Stomach smooth muscle (tissue), 2 donors: ENCODE data around the gene ACTR5.

Experiments used
- H3K27ac ChIP-seq: one replicate; pipeline ENCODE4 v1.7.0; 2013; ENCODE audit warnings: mild to moderate bottlenecking, low read length, inconsistent platforms
- H3K27me3 ChIP-seq, 2 donors: one replicate each; pipeline ENCODE4 v1.7.0; 2013; ENCODE audit warnings: low read length in 2 of 2; ENCODE audit not compliant: insufficient read depth in 2 of 2, control insufficient read depth in 1 of 2
- H3K36me3 ChIP-seq, 2 donors: one replicate each; pipeline ENCODE4 v1.7.0; 2013; ENCODE audit warnings: low read length in 2 of 2; ENCODE audit not compliant: control insufficient read depth in 2 of 2, insufficient read depth in 2 of 2
- H3K4me1 ChIP-seq: one replicate; pipeline ENCODE4 v1.7.0; 2013; ENCODE audit warnings: low read length; ENCODE audit not compliant: control insufficient read depth, insufficient read depth
- H3K4me3 ChIP-seq, 2 donors: one replicate each; pipeline ENCODE4 v1.7.0; 2013; ENCODE audit warnings: low read length in 2 of 2
- H3K9ac ChIP-seq, 2 donors: one replicate each; pipeline ENCODE4 v1.7.0; 2013; ENCODE audit warnings: low read length in 2 of 2, mild to moderate bottlenecking in 1 of 2
- H3K9me3 ChIP-seq, 2 donors: one replicate each; pipeline ENCODE4 v1.7.0; 2013; ENCODE audit warnings: low read length in 2 of 2; ENCODE audit not compliant: control insufficient read depth in 2 of 2
- donor health status: healthy.
- donor health status: Pancreatic carcinoma.

Gene ACTR5

DNA sequence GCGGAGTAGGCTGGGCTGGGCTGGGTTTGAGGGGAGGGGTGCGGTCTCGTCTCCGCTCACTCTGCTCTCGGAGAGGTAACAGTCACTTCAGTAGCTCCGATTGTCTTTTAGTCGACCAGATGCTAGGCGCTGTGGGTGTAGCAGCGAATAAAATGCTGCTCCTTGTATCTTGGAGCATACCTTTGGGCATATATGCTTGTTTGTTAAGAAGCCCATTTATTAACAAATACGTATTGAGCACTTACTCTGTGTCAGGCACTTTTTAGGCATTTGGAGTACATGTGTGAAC, 545 bp downstream of the ACTR5 start:
- Histone ChIP-seq H3K36me3 (peaks cover 4 to 8% of the 10 kb centered on the region in 2 donors), H3K9me3 (no peaks in the 10 kb centered on the region), H3K27ac (peak overlapping the region; percentile 73), H3K4me3 (peak overlapping the region; percentile 92 to 93), H3K4me1 (peaks cover 15% of the 10 kb centered on the region), H3K9ac (peak overlapping the region; percentile 83 to 89), H3K27me3 (peaks cover 0 to under 1% of the 10 kb centered on the region in 2 donors)

GRCh38 chr20:38751360-38751976, 3.2 kb downstream of the ACTR5 start:
- no peaks in the 10 kb centered on the region for H3K27me3 ChIP-seq
- H3K9ac ChIP-seq = no peak overlapping the region
- H3K36me3 ChIP-seq = peaks cover 17 to 19% of the 10 kb centered on the region in 2 donors
- H3K4me1 ChIP-seq = peaks cover 15% of the 10 kb centered on the region
- H3K9me3 ChIP-seq = no peaks in the 10 kb centered on the region
- no peak overlapping the region for H3K27ac ChIP-seq
- no peak overlapping the region for H3K4me3 ChIP-seq

DNA sequence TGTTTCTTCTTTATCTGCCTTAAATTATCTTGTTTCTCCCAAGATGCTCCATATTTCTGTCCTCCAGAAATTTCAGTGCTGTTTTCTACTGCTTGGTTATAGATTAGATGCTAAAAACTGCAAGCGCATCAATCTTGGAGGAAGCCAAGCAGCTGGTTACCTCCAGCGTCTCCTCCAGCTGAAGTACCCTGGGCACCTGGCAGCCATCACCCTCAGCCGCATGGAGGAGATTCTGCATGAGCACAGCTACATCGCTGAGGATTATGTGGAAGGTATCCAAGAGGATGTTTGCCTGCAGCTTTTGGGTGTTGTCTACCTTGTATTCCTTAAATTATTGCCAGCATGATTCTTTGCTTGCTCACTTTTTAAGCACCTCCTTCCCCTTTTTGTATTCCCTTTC, 3.8 kb downstream of the ACTR5 start:
- H3K36me3 ChIP-seq = peaks cover 18 to 19% of the 10 kb centered on the region in 2 donors
- H3K27ac ChIP-seq = no peak overlapping the region
- H3K9ac ChIP-seq = no peak overlapping the region
- H3K27me3 ChIP-seq = no peaks in the 10 kb centered on the region
- no peak overlapping the region for H3K4me3 ChIP-seq
- no peaks in the 10 kb centered on the region for H3K9me3 ChIP-seq
- H3K4me1 ChIP-seq = peaks cover 15% of the 10 kb centered on the region

DNA sequence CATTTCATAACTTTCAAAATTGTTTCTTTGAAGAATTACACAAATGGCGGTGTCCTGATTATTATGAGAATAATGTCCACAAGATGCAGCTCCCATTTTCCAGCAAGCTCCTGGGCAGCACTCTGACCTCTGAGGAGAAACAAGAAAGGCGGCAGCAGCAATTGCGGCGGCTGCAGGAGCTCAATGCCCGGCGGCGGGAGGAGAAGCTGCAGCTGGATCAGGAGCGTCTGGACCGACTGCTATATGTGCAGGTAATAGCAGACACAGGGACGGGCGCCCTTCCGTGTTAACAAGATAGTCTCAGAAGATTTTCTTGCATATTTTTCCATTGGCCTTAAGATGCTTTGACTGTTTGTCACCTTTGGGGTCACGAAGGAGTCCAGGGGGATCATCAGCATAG, 6.7 kb downstream of the ACTR5 start:
- H3K27me3 ChIP-seq = no peaks in the 10 kb centered on the region
- H3K4me3 ChIP-seq = no peak overlapping the region
- no peak overlapping the region for H3K9ac ChIP-seq
- H3K36me3 ChIP-seq = peaks cover 30 to 32% of the 10 kb centered on the region in 2 donors
- no peaks in the 10 kb centered on the region for H3K4me1 ChIP-seq
- no peaks in the 10 kb centered on the region for H3K9me3 ChIP-seq
- no peak overlapping the region for H3K27ac ChIP-seq

GRCh38 chr20:38755324-38755910, 7.2 kb downstream of the ACTR5 start:
- Histone ChIP-seq H3K9me3 (no peaks in the 10 kb centered on the region), H3K4me1 (no peaks in the 10 kb centered on the region), H3K36me3 (peaks cover 33 to 36% of the 10 kb centered on the region in 2 donors), H3K9ac (no peak overlapping the region), H3K27me3 (no peaks in the 10 kb centered on the region), H3K27ac (no peak overlapping the region), H3K4me3 (no peak overlapping the region)

DNA sequence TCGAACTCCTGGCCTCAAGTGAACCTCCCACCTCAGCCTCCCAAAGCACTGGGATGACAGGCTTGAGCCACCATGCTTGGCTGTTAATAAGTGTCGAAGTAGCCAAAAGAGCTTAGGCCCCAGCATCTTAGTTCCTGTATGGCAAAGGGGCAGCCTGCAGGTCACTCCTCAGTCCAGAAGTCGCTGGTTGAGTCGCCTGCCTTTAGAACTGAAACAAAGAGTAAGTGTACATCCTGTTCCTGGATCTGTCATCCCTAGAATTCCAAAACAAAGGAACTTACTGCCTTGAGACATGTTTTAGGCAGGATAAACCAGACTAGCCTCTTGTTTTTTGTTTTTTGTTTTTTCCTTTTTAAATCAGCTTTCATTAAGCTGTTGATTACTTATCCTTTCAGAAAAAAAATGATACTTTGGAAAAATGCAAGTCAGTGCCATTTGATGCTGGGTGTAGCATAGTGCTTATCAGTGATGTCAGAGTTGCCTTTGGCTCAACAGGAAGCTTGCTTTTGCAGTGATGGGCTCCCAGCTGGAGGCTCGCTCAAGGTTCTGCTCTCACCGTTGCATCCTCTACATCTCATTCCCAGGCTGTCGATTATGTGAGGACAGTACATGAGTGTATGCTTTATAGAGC, 9.0 kb downstream of the ACTR5 start:
- H3K4me3 ChIP-seq = no peak overlapping the region
- no peaks in the 10 kb centered on the region for H3K9me3 ChIP-seq
- H3K9ac ChIP-seq = no peak overlapping the region
- no peaks in the 10 kb centered on the region for H3K4me1 ChIP-seq
- no peaks in the 10 kb centered on the region for H3K27me3 ChIP-seq
- no peak overlapping the region for H3K27ac ChIP-seq
- H3K36me3 ChIP-seq = peaks cover 48% of the 10 kb centered on the region in 2 donors

DNA sequence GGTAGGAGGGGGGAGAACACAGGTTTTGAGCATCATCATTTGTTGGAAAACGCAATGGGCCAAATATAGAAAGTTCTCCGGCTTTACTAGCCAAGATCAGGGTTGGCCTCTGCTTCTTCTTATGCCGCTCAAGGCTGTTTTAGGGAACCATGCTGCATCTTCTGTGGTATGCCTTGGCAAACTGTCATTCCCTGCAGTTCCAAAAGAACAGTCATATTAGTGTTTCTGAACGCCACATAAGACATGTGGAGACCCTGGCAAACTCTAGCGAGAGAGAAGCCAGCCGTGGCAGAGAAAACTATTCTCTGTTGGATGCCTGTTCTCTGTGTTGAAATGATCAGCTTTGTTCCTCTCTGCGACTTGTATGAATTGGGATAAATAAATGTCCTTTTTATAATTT, 10.8 kb downstream of the ACTR5 start:
- Histone ChIP-seq H3K4me3 (no peak overlapping the region), H3K9ac (no peak overlapping the region), H3K36me3 (peaks cover 51 to 62% of the 10 kb centered on the region in 2 donors), H3K4me1 (no peaks in the 10 kb centered on the region), H3K27me3 (no peaks in the 10 kb centered on the region), H3K9me3 (no peaks in the 10 kb centered on the region), H3K27ac (no peak overlapping the region)

GRCh38 chr20:38760978-38761377, 12.7 kb downstream of the ACTR5 start:
- no peaks in the 10 kb centered on the region for H3K4me1 ChIP-seq
- H3K27me3 ChIP-seq = no peaks in the 10 kb centered on the region
- H3K9me3 ChIP-seq = no peaks in the 10 kb centered on the region
- no peak overlapping the region for H3K9ac ChIP-seq
- H3K36me3 ChIP-seq = peaks cover 52 to 55% of the 10 kb centered on the region in 2 donors
- no peak overlapping the region for H3K27ac ChIP-seq
- H3K4me3 ChIP-seq = no peak overlapping the region

- H3K9ac ChIP-seq = no peak overlapping the region
- peaks cover 2% of the 10 kb centered on the region for H3K4me1 ChIP-seq
- H3K4me3 ChIP-seq = no peak overlapping the region
- H3K9me3 ChIP-seq = no peaks in the 10 kb centered on the region
- H3K27me3 ChIP-seq = no peaks in the 10 kb centered on the region
- H3K27ac ChIP-seq = no peak overlapping the region
- H3K36me3 ChIP-seq = peaks cover 52 to 60% of the 10 kb centered on the region in 2 donors
Measured at GRCh38 chr20:38762174-38762573, 13.9 kb downstream of the ACTR5 start.

DNA sequence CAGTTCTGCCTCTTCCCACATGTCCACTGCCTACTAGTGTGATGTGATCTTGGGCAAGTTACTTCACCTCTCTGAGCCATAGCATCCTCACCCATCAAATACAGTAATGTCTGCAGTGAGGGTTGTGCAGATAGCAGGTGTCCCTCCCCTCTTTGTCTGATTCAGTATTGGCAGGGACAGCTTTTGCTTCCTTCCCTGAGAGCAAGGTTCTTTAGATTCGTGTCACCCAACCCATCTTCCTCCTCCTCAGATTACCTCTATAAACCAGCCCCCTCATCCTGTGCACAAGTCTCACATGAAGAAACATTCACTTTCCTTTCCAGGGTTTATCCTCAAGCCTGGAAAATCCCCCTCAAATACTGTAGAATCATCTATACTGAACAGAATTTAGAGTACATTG, 15.4 kb downstream of the ACTR5 start:
- Histone ChIP-seq H3K9ac (no peak overlapping the region), H3K27ac (no peak overlapping the region), H3K27me3 (no peaks in the 10 kb centered on the region), H3K4me1 (peaks cover 2% of the 10 kb centered on the region), H3K36me3 (peaks cover 52 to 65% of the 10 kb centered on the region in 2 donors), H3K4me3 (no peak overlapping the region), H3K9me3 (no peaks in the 10 kb centered on the region)
